HG03108 (cell line): Measurements from ENCODE around the gene FHIT.
"Not testable (repeated sequence)": the region's sequence is repeated elsewhere in the genome, so short reads cannot be mapped to it uniquely, and the experiment has no call there.

Source experiments
- ATAC-seq: cut with Tn5 transposase; IDR thresholded peaks from one replicate; pipeline ENCODE4 v1.9.1; 2021; ENCODE audit warnings: moderate library complexity; ENCODE audit not compliant: unreplicated experiment

The FHIT gene

DNA sequence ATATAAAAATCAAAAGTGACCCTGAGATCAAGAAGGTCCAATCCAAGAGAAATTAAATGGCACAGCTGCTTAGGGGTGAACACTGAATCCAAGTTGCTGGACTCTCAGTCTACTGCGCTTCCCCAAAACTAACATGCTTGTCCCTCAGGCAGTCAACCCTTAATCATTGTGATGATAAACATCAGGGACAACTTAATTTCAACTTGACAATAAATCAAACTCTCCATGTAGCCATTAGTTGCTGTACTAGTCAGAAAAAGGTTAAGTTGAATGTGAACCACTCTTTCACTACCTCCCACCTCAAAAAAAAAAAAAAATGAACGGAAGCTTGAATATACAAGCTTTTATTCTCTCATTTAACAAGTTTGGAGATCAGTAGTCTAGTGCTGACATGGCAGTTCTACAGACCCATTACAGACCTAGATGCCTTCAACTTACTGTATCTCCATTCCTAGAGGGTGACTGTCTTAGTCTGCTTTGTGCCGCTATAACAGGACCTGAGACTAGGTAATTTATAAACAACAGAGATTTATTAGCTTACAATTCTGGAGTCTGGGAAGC is 185.7 kb downstream of the FHIT start:
- no peak for ATAC-seq

DNA sequence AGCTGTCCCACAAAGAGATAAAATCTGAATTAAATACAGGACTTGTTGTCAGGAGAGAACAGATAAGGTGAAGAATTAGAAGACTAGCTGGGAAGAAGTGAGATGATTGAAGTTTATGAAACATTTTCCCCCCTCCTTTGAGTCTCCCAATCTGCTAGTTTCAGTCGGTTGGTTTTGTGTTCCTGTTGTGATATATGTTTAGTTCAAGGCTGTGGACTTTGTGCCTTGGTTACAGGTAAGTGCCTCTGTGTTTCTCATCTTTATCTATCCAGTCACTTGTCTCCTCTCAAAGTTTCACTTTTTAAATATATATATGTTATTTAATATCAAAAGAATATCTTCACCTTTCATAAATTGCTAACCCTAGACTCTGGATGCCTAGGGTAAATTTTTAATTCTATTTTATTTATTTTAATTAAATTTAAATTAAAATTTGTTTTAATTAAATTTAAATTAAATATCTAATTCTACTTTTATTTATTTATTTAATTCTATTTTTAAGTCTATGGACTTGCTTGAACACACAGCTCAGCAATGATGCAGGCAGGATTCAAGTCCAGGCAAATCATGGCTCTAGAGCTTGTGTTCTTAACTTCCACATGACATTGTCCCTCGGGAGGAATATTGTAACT is 190.0 kb downstream of the FHIT start:
- no peak for ATAC-seq

DNA sequence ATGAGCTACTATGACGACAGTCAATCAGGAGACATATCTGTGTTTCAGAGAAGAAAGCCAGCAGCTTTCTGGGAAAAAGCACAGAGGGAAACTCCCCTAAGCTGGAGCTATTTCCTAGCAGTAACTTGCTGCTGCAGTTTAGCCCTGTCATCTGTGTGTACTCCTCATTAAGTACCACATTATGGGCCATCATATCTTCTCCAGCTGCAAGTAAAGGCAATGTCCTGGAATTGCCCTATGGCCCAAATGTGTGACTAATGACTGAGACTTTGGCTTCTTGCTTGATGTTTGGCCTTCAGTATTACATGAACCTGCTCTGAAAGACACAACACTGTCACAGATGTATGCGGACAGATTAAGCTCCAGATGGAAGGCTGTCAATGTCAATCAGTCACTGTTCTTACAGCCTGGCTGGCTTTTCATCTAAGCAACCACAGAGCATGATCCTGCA is 190.8 kb downstream of the FHIT start:
- no peak for ATAC-seq

DNA sequence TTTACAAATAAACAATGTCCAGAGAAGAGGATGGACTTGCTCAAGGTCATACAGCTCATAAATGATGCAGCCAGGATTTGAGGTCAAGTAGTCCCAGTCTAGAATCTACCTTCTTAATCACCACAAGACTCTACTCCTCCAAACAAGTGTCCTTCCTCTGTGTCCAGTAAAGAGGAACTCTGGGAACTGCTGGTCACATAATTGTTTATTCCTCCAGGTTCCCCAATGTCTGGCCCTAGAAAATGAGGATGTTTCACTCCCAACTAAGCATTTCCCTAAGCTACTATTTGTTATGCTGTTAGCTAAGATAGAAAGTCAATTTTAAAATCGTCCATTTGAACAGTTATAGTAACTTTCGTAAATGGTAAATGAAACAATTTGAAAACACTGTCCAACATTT is 192.4 kb downstream of the FHIT start:
- ATAC-seq = no peak

DNA sequence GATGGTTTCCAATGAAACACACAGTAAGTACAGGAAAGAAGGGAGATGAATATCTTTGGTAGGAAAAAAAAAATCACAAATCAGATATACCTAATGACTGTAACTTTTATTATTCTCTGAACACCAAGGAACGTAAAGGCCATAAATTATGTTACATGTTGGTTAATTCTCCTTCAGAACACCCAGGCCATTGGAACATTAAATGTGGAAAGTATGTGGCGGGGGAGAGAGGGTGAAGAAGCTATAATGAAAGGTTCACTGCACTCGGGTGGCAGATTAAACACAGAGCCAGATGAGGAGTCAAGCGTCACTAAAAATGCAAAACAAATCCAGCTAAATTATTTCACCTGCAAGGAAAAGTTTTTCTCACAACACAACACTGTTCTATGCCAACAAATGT is 193.8 kb downstream of the FHIT start:
- no peak for ATAC-seq

DNA sequence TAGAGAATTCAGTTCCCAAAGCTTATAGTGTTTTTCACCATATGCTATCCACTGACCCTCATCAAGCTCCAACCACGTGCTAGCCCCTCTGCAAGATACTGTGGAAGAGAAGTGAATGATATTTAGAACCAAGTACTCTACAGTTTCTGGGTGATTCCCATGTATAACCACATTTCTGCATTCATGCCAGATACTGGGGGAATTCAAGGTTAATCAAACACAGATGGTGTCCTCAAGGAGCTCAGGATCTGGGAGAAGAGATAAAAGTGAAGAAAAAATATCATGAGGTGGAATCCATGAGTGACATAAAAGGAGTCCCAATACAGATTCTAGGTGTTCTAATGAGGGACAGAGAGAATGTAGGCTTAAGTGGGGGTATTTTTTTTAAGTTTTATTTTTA is 195.8 kb downstream of the FHIT start:
- ATAC-seq = no peak

DNA sequence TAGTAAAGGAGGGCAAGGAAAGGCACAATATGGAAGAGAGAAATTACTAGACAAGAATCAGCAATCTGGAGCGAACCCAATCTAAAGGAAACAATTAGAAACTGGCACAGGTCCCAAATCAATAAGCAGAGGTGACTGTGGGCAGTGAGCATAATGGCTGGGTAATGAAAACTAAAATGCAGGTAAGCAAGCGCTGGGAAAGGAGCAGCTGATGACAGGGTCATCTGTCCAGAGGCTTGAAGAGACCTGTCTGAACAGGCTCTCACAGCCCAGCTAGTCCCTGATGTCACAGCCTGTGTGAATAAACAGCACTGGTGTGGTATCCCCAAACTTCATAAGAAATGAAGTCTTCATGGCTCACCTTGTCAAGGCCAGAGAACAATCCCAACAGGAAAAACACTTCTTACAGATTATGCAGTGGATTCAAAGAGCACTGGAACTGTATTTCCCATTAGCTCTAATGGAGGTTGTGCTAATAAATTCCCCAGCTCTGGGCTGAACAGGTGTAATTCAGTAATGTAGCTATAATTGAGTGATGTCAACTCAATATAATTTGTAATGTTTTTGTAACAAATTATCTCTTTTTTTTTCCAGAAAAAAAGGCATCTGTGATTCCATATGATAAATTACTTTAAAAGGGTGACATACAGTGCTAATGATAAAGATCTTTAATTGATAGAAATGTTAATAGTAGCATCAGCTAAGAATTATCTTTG is 197.3 kb downstream of the FHIT start:
- no peak for ATAC-seq

DNA sequence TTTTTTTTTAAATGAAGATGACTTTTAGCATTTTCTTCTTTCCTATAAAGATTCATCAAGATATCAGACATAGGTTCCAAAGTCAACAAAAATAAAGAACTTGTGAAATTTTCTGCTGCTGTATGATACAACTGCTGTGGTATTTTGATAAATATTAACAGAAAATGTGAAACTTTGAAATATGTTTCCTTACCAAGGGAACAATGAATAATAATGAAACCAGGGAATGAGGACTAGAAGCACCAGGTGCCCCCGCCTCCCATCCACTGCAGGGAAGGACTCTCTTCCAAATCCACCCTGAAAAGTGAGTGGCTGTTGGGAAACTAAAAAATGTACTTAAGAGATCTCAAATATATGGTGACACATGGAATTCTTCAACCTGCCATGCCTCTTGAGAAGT is 198.4 kb downstream of the FHIT start:
- ATAC-seq = no peak

DNA sequence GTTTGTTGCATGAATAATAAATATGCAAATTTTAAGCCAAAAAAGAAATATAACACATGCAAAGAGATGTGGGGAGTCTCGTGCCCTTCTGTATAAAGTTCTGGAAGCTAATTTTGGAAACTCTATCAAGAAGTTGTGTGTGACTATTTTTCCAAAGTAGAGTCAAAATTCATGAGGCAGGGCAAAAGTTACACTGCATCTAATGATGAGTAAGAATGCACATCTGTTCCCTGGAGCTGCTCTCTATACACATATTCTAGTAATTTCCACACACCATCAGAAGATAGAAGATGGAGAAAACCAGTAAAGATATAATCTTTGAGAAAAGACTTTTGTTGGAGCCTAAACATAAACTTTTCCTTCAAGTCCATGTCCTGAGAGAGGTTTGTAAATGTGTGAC is 199.6 kb downstream of the FHIT start:
- ATAC-seq = no peak

DNA sequence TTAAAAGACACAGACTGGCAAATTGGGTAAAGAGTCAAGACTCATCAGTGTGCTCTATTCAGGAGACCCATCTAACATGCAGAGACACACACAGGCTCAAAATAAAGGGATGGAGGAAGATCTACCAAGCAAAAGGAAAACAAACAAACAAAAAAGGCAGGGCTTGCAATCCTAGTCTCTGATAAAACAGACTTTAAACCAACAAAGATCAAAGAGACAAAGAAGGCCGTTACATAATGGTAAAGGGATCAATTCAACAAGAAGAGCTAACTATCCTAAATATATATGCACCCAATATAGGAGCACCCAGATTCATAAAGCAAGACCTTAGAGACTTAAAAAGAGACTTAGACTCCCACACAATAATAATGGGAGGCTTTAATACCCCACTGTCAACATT is 206.1 kb downstream of the FHIT start:
- not testable (repeated sequence) for ATAC-seq

DNA sequence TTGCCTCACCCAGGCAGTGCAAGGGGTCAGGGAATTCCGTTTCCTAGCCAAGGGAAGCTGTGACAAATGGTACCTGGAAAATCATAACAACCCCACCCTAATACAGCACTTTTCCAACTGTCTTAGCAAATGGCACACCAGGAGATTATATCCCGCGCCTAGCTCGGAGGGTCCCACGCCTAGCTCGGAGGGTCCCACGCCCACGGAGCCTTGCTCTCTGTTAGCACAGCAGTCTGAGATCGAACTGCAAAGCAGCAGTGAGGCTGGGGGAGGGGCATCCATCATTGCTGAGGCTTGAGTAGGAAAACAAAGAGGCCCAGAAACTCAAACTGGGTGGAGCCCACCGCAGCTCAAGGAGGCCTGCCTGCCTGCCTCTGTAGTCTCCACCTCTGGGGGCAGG is 208.1 kb downstream of the FHIT start:
- no peak for ATAC-seq

DNA sequence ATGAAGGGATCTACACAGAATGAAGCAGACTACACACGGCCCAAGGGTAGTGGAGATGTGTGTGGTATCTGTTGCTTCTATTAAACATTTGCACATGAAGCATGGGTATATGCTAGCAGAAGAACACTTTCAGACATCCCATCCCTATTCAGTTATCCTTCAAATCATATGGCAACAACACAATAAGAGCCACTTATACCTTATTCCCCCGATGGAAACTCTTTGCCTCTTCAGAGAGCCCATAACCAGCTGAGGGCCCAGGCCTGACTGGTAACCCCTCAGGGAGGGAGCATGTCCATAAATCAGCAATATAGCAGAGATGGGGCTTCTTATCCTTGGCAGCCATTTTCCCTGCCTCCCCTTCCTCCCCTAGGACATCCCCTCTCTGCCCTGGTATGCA is 210.6 kb downstream of the FHIT start:
- ATAC-seq = no peak

DNA sequence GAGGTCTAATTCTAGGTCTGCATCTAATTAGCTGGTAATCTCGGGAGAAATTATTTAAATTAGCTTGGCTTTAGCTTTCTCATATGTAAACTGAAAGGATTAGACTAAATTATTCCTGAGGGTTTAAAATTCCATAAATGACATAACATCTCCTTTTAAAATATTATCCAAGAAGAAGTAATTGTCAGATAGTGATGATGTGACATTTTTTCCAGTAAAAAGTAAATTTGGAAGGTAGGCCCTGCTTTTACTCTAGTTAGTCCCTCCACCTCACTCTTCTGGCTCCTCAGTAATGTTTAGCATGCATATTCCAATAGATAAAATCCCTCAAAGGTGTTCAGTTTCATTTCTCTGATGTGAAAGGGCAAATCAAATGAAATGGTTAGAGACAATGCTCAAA is 215.7 kb downstream of the FHIT start:
- no peak for ATAC-seq

DNA sequence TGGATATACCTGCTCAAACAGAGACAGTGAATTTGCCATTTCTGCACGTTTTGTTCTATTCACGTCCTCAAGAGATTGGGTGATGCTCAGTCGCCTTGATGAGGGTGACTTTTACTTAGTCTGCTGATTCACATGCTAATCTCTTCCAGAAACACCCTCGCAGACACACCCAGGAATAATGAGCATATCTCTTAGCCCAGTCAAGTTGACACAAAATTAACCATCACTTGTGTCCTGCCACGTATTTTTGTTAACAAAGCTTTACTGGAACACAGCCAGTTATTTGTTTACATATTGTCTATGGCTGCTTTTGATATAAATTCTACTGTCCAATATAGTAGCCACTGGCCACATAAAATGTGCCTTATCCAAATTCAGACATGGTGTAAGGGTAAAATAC is 218.3 kb downstream of the FHIT start:
- ATAC-seq = no peak

DNA sequence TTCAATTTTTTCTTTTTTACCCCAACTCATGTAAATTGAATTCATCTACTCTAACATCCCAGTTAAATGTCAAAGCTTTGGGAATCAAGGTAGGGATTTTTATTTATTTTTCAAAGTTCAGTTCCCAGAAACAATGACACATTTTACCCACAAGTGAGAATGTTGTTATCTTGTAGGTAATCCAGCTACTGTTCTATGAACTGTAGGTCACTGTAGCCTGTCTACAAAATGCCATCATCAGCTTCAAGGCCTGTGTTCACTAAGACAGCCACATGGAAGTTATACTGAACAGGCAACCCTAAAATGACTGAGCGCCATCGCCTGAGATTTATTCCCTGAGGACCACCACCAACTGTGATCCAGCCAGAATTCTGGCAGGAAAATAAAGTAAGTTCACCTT is 219.7 kb downstream of the FHIT start:
- ATAC-seq = no peak

DNA sequence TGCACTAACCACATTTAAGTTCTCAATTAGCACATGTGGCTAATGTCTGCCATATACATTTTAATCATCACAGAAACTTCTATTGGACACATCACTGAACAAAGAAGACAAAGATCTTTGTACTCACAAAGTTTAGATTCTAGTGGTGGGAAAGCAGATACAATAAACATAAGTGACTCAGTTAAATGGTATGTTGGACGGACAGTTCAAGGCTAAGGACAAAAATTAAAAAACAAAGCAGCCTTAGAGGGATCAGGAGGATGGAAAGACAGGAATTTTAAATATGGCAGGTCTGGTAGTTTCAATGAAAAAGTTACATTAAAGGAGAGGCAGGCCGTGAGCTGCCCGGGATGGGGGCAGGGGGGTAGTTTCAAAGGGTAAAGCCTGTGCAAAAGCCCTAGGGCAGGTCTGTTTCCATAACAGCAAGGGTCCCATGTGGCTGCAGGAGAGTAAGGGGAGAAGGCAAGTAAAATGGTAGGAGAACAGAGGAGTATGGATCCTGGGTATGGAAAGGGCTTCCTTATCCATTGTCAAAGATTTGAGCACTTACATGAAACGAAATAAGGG is 220.7 kb downstream of the FHIT start:
- no peak for ATAC-seq

DNA sequence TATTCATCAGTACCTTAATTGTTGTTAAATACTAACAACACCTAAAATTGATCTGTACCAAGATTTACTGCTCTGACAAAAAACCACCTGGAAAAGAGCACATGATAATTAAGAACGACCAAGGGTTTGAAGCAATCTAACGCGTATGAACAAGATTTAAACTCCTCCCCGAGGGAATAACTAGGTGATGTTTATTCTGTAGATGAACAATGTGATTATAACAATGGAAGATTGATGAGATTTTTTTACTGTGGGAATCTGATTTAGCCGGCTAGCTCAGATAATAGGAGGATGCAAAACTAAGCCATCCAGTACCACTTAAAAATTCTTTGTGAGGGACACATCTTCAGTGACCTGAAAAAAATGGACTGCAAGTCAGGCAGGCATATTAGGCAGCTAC is 222.1 kb downstream of the FHIT start:
- no peak for ATAC-seq

DNA sequence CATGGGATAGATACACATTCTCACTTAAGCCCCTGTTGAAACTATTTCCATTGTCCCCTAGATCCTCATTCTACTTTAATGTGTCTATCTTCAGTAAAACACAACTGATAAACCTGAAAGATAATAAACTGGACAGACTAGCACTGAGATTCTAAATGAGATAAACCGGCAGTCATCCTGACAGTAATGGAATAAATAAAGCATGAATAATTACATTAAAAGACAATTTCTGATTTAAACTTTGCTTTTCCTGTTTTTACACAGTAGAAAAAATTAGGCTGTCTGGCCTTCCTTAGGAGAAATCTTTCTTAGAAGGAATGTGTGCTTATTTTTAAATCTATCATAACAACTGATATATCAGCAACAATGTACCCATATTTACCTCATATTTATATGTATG is 232.4 kb downstream of the FHIT start:
- no peak for ATAC-seq

DNA sequence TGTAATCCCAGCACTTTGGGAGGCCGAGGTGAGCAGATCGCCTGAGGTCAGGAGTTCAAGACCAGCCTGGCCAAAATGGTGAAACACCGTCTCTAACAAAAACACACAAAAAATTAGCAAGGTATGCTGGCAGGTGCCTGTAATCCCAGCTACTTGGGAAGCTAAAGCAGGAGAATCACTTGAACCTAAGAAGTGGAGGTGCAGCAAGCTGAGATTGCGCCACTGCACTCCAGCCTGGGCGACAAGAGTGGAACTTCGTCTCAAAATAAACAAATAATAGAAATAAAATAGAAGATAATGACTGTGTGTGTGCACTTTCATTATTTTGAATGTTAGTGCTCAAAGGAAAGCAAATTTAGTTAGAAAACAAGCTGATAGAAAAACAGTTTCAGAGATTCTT is 234.2 kb downstream of the FHIT start:
- not testable (repeated sequence) for ATAC-seq

DNA sequence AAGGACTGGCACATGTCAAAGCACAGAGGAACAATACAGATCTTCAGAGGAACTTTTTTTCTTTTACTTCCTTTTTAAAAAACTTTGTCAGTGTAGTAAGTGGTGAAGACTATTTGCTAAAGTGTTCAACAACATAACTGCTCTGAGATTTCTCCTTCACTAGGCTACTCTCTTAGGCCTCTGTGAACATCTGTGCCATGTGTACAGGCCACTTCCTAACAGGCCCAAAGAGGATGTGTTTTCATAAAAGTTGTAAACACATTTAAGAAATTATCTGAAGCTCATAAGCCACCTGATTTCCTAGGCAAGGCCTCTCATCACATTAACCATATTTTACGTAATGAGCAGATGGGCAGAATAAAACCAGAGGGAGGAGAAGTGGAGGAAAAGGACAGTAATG is 235.4 kb downstream of the FHIT start:
- no peak for ATAC-seq

DNA sequence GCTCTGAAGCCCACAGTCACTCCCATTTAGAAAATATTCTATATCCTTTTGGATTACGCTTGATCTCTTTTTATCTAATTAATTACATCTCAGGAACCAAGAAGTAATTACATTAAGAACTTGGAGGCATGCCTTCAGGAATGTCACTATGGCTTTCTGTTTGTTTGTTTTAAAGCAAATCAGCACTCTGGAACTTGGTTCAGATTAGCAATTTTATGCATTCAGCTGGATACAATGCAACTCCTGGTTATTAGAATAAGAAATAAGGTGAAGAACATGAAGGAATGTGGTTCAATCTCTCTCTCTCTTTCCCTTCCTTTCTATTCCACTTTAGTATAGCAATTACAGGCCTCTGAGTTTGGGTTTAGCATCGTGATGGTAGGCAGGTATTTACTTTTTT is 235.8 kb downstream of the FHIT start:
- no peak for ATAC-seq

DNA sequence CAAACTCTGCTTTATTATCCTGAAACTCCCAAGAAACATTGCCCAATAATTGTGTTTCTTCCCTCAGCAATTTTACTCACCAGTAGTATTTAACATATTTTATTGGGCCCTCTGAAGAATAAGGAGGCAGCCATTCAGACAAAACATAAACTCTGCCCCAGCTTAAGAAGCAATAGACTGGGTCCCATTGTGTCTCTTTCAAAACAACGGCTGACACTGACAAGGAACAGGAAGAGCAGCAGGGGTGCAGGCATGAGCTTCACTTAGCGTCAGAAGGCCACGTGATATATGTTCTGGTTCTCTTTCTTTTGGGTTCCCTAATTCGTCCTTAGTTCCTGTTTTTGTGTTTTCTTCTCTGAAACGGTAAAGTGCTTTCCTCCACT is 242.3 kb downstream of the FHIT start:
- ATAC-seq = no peak
